SH-SY5Y (cell line): ENCODE measurements around the gene ENHO.

ENCODE experiments used
- GATA2 ChIP-seq: IDR thresholded peaks from 2 replicates; pipeline ENCODE4 v1.6.1; 2011; ENCODE audit warnings: mild to moderate bottlenecking, low read depth, low read length
- GATA3 ChIP-seq: IDR thresholded peaks from 2 replicates; pipeline ENCODE4 v1.6.1; 2011; ENCODE audit warnings: low read depth, mild to moderate bottlenecking, low read length, moderate library complexity

- TF ChIP-seq GATA3, result no peak
- no peak for TF ChIP-seq GATA2
Observed at GRCh38 chr9:34513567-34514214, 9.1 kb downstream of the ENHO start.
